Neuronal stem cell (in vitro differentiated cells): ENCODE data around the gene PADI1.

ENCODE experiments used
- DNase-seq: peaks from one replicate; pipeline ENCODE4 v3.0.0-alpha.2; 2013; ENCODE audit warnings: low spot score
- H2AFZ ChIP-seq: one replicate; pipeline ENCODE4 v1.6.1; 2013; ENCODE audit warnings: mild to moderate bottlenecking, low read length, inconsistent platforms
- H2AK5ac ChIP-seq: 2 replicates; pipeline ENCODE4 v1.6.1; 2013; ENCODE audit warnings: low read depth, mild to moderate bottlenecking, inconsistent platforms, low read length, moderate library complexity, mixed read lengths
- H2BK120ac ChIP-seq: 2 replicates; pipeline ENCODE4 v1.6.1; 2013; ENCODE audit warnings: low read depth, mild to moderate bottlenecking, inconsistent platforms, low read length, moderate library complexity, mixed read lengths
- H2BK12ac ChIP-seq: one replicate; pipeline ENCODE4 v1.6.1; 2013; ENCODE audit warnings: low read length, inconsistent platforms
- H2BK15ac ChIP-seq: 2 replicates; pipeline ENCODE4 v1.6.1; 2013; ENCODE audit warnings: mild to moderate bottlenecking, low read length, inconsistent platforms, mixed read lengths
- H2BK5ac ChIP-seq: one replicate; pipeline ENCODE4 v1.6.1; 2013; ENCODE audit warnings: inconsistent platforms, mild to moderate bottlenecking, low read length, moderate library complexity
- H3K14ac ChIP-seq: one replicate; pipeline ENCODE4 v1.6.1; 2013; ENCODE audit warnings: low read length, inconsistent platforms
- H3K18ac ChIP-seq: 2 replicates; pipeline ENCODE4 v1.6.1; 2013; ENCODE audit warnings: low read length, inconsistent platforms
- H3K23ac ChIP-seq: 2 replicates; pipeline ENCODE4 v1.6.1; 2013; ENCODE audit warnings: low read depth, mild to moderate bottlenecking, mixed read lengths, low read length, inconsistent platforms; ENCODE audit not compliant: poor library complexity
- H3K27ac ChIP-seq: replicated peaks from 3 replicates; pipeline ENCODE4 v1.5.1; 2013; ENCODE audit warnings: low read length, inconsistent platforms
- H3K27me3 ChIP-seq, 3 experiments: 2 replicates each; pipeline ENCODE4 v1.6.1; 2013; ENCODE audit warnings: low read length in 3 of 3, mild to moderate bottlenecking in 2 of 3, inconsistent platforms in 1 of 3, low read depth in 1 of 3, mixed read lengths in 1 of 3, moderate library complexity in 1 of 3; ENCODE audit not compliant: control insufficient read depth in 3 of 3, insufficient read depth in 3 of 3
- H3K36me3 ChIP-seq, 2 donors: replicated peaks in 1 of 2; 2 replicates each; pipeline ENCODE4 v1.6.1; 2013; ENCODE audit warnings: low read length in 2 of 2; ENCODE audit not compliant: control insufficient read depth in 2 of 2, insufficient read depth in 2 of 2
- H3K4ac ChIP-seq: 2 replicates; pipeline ENCODE4 v1.6.1; 2013; ENCODE audit warnings: inconsistent platforms, mild to moderate bottlenecking, low read length, moderate library complexity
- H3K4me1 ChIP-seq, 2 donors: 1 replicate in 1 of 2; 2 replicates in 1 of 2; pipeline ENCODE4 v1.6.1; 2013; ENCODE audit warnings: low read length in 2 of 2, low read depth in 1 of 2; ENCODE audit not compliant: control insufficient read depth in 2 of 2, insufficient read depth in 1 of 2
- H3K4me2 ChIP-seq: one replicate; pipeline ENCODE4 v1.6.1; 2013; ENCODE audit warnings: mild to moderate bottlenecking, low read length, inconsistent platforms; ENCODE audit not compliant: insufficient read depth, poor library complexity, severe bottlenecking
- H3K4me3 ChIP-seq, 2 donors: 2 replicates each; pipeline ENCODE4 v1.5.1; 2013; ENCODE audit warnings: low read length in 2 of 2, mild to moderate bottlenecking in 2 of 2, inconsistent platforms in 1 of 2, moderate library complexity in 1 of 2
- H3K79me1 ChIP-seq: one replicate; pipeline ENCODE4 v1.6.1; 2013; ENCODE audit warnings: low read depth, mild to moderate bottlenecking, inconsistent platforms, low read length, moderate library complexity
- H3K9ac ChIP-seq: one replicate; pipeline ENCODE4 v1.6.1; 2013; ENCODE audit warnings: mild to moderate bottlenecking, low read depth, low read length, inconsistent platforms; ENCODE audit not compliant: poor library complexity
- H3K9me3 ChIP-seq, 2 donors: replicated peaks in 1 of 2; 2 replicates each; pipeline versions ENCODE3 to v1.6.1; 2013; ENCODE audit warnings: low read length in 2 of 2, mild to moderate bottlenecking in 2 of 2, inconsistent platforms in 1 of 2, low read depth in 1 of 2, mixed read lengths in 1 of 2, moderate library complexity in 1 of 2; ENCODE audit not compliant: control insufficient read depth in 2 of 2, insufficient read depth in 1 of 2
- H4K8ac ChIP-seq: one replicate; pipeline ENCODE4 v1.6.1; 2013; ENCODE audit warnings: low read depth, mild to moderate bottlenecking, inconsistent platforms, low read length, moderate library complexity
- H4K91ac ChIP-seq: one replicate; pipeline ENCODE4 v1.6.1; 2013; ENCODE audit warnings: low read length, low read depth, mild to moderate bottlenecking, inconsistent platforms; ENCODE audit not compliant: poor library complexity
- WGBS, 2 donors: extraction: QIAGEN DNeasy Blood & Tissue Kit; methylation state at CpG; one replicate each; pipeline ENCODE4 v1.1.7; 2013; ENCODE audit warnings: missing lambda C conversion rate in 2 of 2, mixed read lengths in 1 of 2; ENCODE audit not compliant: insufficient read length in 2 of 2, insufficient replicate concordance in 1 of 2; ENCODE audit errors: extremely low coverage in 2 of 2; 5-methylcytosine and 5-hydroxymethylcytosine counted together

PADI1 gene

GRCh38 chr1:17234405-17234804 is 29.5 kb downstream of the PADI1 start:
- Histone ChIP-seq H3K23ac (no peak overlapping the region), H3K14ac (no peak overlapping the region), H2AK5ac (no peak overlapping the region), H3K4me3 (no peak overlapping the region), H2BK120ac (no peak overlapping the region), H3K27me3 (peaks cover 0 to 5% (median 0%) of the 10 kb centered on the region in 3 experiments), H3K36me3 (no peaks in the 10 kb centered on the region), H2BK15ac (no peak overlapping the region), H3K4me1 (no peaks in the 10 kb centered on the region), H2AFZ (no peak overlapping the region), H3K9ac (no peak overlapping the region), H3K4ac (no peak overlapping the region), H3K9me3 (no peaks in the 10 kb centered on the region), H4K8ac (no peak overlapping the region), H3K79me1 (no peaks in the 10 kb centered on the region), H2BK12ac (no peak overlapping the region), H3K27ac (no peak overlapping the region), H2BK5ac (no peak overlapping the region), H3K4me2 (no peak overlapping the region), H4K91ac (no peak overlapping the region), H3K18ac (no peak overlapping the region)
- no CpG with 5 or more reads among the region's 1 CpG for WGBS, 2 donors
- DNase-seq = no peak

- no CpG with 5 or more reads among the region's 9 CpGs for WGBS, 2 donors
- H4K91ac ChIP-seq = no peak overlapping the region
- H3K4me2 ChIP-seq = no peak overlapping the region
- H2BK12ac ChIP-seq = no peak overlapping the region
- no peak overlapping the region for H2BK15ac ChIP-seq
- H3K79me1 ChIP-seq = no peaks in the 10 kb centered on the region
- H2BK5ac ChIP-seq = no peak overlapping the region
- H3K14ac ChIP-seq = no peak overlapping the region
- no peak overlapping the region for H2BK120ac ChIP-seq
- no peak for DNase-seq
- H3K23ac ChIP-seq = no peak overlapping the region
- H3K4me1 ChIP-seq = no peaks in the 10 kb centered on the region
- H3K9me3 ChIP-seq = no peaks in the 10 kb centered on the region
- no peak overlapping the region for H3K4me3 ChIP-seq
- H3K36me3 ChIP-seq = no peaks in the 10 kb centered on the region
- H3K4ac ChIP-seq = no peak overlapping the region
- no peak overlapping the region for H3K27ac ChIP-seq
- H2AFZ ChIP-seq = no peak overlapping the region
- peak overlapping the region; percentile 60 for H2AK5ac ChIP-seq
- no peak overlapping the region for H3K18ac ChIP-seq
- H3K9ac ChIP-seq = no peak overlapping the region
- peaks cover 0 to 9% (median 0%) of the 10 kb centered on the region in 3 experiments for H3K27me3 ChIP-seq
- no peak overlapping the region for H4K8ac ChIP-seq
Measured at GRCh38 chr1:17235135-17235885, 30.4 kb downstream of the PADI1 start.

- Histone ChIP-seq H2BK15ac (no peak overlapping the region), H3K27me3 (peaks cover 0 to 17% (median 0%) of the 10 kb centered on the region in 3 experiments), H3K9me3 (no peaks in the 10 kb centered on the region), H3K23ac (no peak overlapping the region), H2BK5ac (no peak overlapping the region), H3K4ac (no peak overlapping the region), H2AK5ac (no peak overlapping the region), H3K4me3 (no peak overlapping the region), H3K27ac (no peak overlapping the region), H3K9ac (no peak overlapping the region), H4K91ac (no peak overlapping the region), H3K4me1 (peaks cover 0 to 3% of the 10 kb centered on the region in 2 donors), H3K14ac (no peak overlapping the region), H2BK120ac (no peak overlapping the region), H2AFZ (no peak overlapping the region), H3K18ac (no peak overlapping the region), H4K8ac (no peak overlapping the region), H3K79me1 (no peaks in the 10 kb centered on the region), H3K4me2 (no peak overlapping the region), H3K36me3 (no peaks in the 10 kb centered on the region), H2BK12ac (no peak overlapping the region)
- WGBS, 2 donors = no CpG with 5 or more reads among the region's 18 CpGs
- peak; percentile 89 for DNase-seq
Measured at GRCh38 chr1:17236779-17237560, 32.0 kb downstream of the PADI1 start.

GRCh38 chr1:17237561-17237903 is 32.6 kb downstream of the PADI1 start:
- no peak for DNase-seq
- Histone ChIP-seq H3K18ac (no peak overlapping the region), H3K27me3 (peaks cover 0 to 21% (median 0%) of the 10 kb centered on the region in 3 experiments), H3K4me1 (peaks cover 0 to 3% of the 10 kb centered on the region in 2 donors), H3K9ac (no peak overlapping the region), H4K91ac (no peak overlapping the region), H4K8ac (no peak overlapping the region), H3K9me3 (no peaks in the 10 kb centered on the region), H3K4me3 (no peak overlapping the region), H2BK12ac (no peak overlapping the region), H3K27ac (no peak overlapping the region), H3K4me2 (no peak overlapping the region), H2BK120ac (no peak overlapping the region), H2BK15ac (no peak overlapping the region), H2BK5ac (no peak overlapping the region), H3K4ac (no peak overlapping the region), H3K79me1 (no peaks in the 10 kb centered on the region), H3K36me3 (no peaks in the 10 kb centered on the region), H2AFZ (no peak overlapping the region), H3K23ac (no peak overlapping the region), H3K14ac (no peak overlapping the region), H2AK5ac (no peak overlapping the region)
- WGBS, 2 donors = no CpG with 5 or more reads among the region's 4 CpGs
